Activated CD8-positive, alpha-beta T cell treated with anti-CD3 and anti-CD28 coated beads for 36 hours (primary cell): ENCODE measurements around the gene RPL9. TPM values are rescaled to one million over a fixed set of nuclear protein-coding genes. Genes with fewer than 3 reads are reported as not detected.
"Not testable (repeated sequence)": the region's sequence is repeated elsewhere in the genome, so short reads cannot be mapped to it uniquely, and the experiment has no call there.

Experiments
- ATAC-seq: fragments of 200-7000 bp; cut with Tn5 transposase; one replicate; pipeline ENCODE4 v1.10.0; 2021; ENCODE audit warnings: mild to moderate bottlenecking, moderate library complexity
- CTCF ChIA-PET: fragments of 350-600 bp; sonication (Branson Sonifier 250); formaldehyde crosslinking; loops from one replicate; lab custom pipeline; 2021; ENCODE audit warnings: antibody characterized with exemption; lab: Charles Lee
- POLR2A ChIA-PET: fragments of 350-600 bp; sonication (Branson Sonifier 250); formaldehyde crosslinking; loops from one replicate; lab custom pipeline; 2021; ENCODE audit warnings: antibody characterized with exemption; lab: Charles Lee
- DNase-seq: peaks from one replicate; pipeline ENCODE4 v3.0.0-alpha.2; 2020
- H3K27ac Mint-ChIP-seq: one replicate; pipeline ENCODE4 v1.8.0; 2021; ENCODE audit warnings: mild to moderate bottlenecking, mixed read lengths
- H3K27me3 Mint-ChIP-seq: one replicate; pipeline ENCODE4 v1.8.0; 2021; ENCODE audit warnings: mixed read lengths
- H3K36me3 Mint-ChIP-seq: one replicate; pipeline ENCODE4 v1.8.0; 2021; ENCODE audit warnings: low read depth, mixed read lengths
- H3K4me1 Mint-ChIP-seq: one replicate; pipeline ENCODE4 v1.8.0; 2021; ENCODE audit warnings: low read depth, mixed read lengths
- H3K4me3 Mint-ChIP-seq: one replicate; pipeline ENCODE4 v1.8.0; 2021; ENCODE audit warnings: mild to moderate bottlenecking, moderate library complexity, mixed read lengths
- H3K9me3 Mint-ChIP-seq: one replicate; pipeline ENCODE4 v1.8.0; 2021; ENCODE audit warnings: mixed read lengths
- CTCF ChIP-seq: fragments of 200-600 bp; IDR thresholded peaks from one replicate; pipeline ENCODE4 v1.8.0; 2022; ENCODE audit warnings: antibody characterized with exemption, mild to moderate bottlenecking
- intact Hi-C: fragments of 100-400 bp; cut with micrococcal nuclease; formaldehyde crosslinking; loops from one replicate; pipeline ENCODE4 v1.10.0; 2022
- total RNA-seq, 2 experiments: library from RNA; stranded (reverse); gene quantifications; one replicate each; pipeline ENCODE4 v1.2.3, GENCODE V29; 2021

RPL9 gene
- total RNA-seq, 2 experiments from 2014 or later, result 2,605 to 2,684 TPM

- Mint-ChIP-seq H3K4me3 (no peak overlapping the region), H3K27me3 (no peaks in the 10 kb centered on the region), H3K9me3 (no peaks in the 10 kb centered on the region), H3K36me3 (no peaks in the 10 kb centered on the region), H3K4me1 (no peaks in the 10 kb centered on the region), H3K27ac (no peak overlapping the region)
- no peak for ATAC-seq
- DNase-seq, result no peak
- CTCF ChIA-PET, result interaction anchor here (1.2 to 1.6 kb wide), 2 partner anchors 10 to 16 kb away, joined by 3 read pairs; partner anchors contain the start of gene KLB
- intact Hi-C loops, result no loop called here
- no peak for TF ChIP-seq CTCF
- POLR2A ChIA-PET, result no interaction called here
These were observed 36.5 kb downstream of the RPL9 start for GRCh38 chr4:39422247-39422646.

GRCh38 chr4:39415678-39416283 lies 42.9 kb downstream of the RPL9 start:
- TF ChIP-seq CTCF, result no peak
- intact Hi-C loops, result no loop called here
- CTCF ChIA-PET, result no interaction called here
- no peaks in the 10 kb centered on the region for H3K27me3 Mint-ChIP-seq
- no peak for DNase-seq
- no peaks in the 10 kb centered on the region for H3K36me3 Mint-ChIP-seq
- no peak overlapping the region for H3K27ac Mint-ChIP-seq
- POLR2A ChIA-PET, result interaction anchor here (0.6 kb wide), 1 partner anchor 461 kb away, joined by 4 read pairs; no protein-coding TSS in a partner anchor
- no peak overlapping the region for H3K4me3 Mint-ChIP-seq
- H3K4me1 Mint-ChIP-seq, result peaks cover 3% of the 10 kb centered on the region
- ATAC-seq, result no peak
- no peaks in the 10 kb centered on the region for H3K9me3 Mint-ChIP-seq

GRCh38 chr4:39411561-39411960 lies 47.2 kb downstream of the RPL9 start:
- H3K27ac Mint-ChIP-seq, H3K4me3 Mint-ChIP-seq, CTCF ChIA-PET, DNase-seq, ATAC-seq, H3K4me1 Mint-ChIP-seq, intact Hi-C loops, H3K36me3 Mint-ChIP-seq, H3K9me3 Mint-ChIP-seq, H3K27me3 Mint-ChIP-seq: not testable (repeated sequence)
- POLR2A ChIA-PET, result interaction anchor here (0.6 kb wide), 2 partner anchors 54 to 191 kb away, joined by 4 to 5 read pairs; no protein-coding TSS in a partner anchor

GRCh38 chr4:39410415-39410814 lies 48.3 kb downstream of the RPL9 start:
- ATAC-seq (no peak), DNase-seq (no peak)
- no peak for TF ChIP-seq CTCF
- H3K27me3 Mint-ChIP-seq, result no peaks in the 10 kb centered on the region
- intact Hi-C loops, result no loop called here
- H3K36me3 Mint-ChIP-seq, result no peaks in the 10 kb centered on the region
- no peaks in the 10 kb centered on the region for H3K9me3 Mint-ChIP-seq
- peaks cover 3% of the 10 kb centered on the region for H3K4me1 Mint-ChIP-seq
- no peak overlapping the region for H3K27ac Mint-ChIP-seq
- ChIA-PET CTCF (interaction anchor here (0.8 to 1.4 kb wide), 3 partner anchors 22 to 225 kb away, joined by 3 to 5 read pairs (median 3); no protein-coding TSS in a partner anchor), POLR2A (no interaction called here)
- no peak overlapping the region for H3K4me3 Mint-ChIP-seq

- ChIA-PET POLR2A (no interaction called here), CTCF (interaction anchor here (1.2 kb wide), 1 partner anchor 9 kb away, joined by 3 read pairs; no protein-coding TSS in a partner anchor)
These were observed 51.2 kb downstream of the RPL9 start for GRCh38 chr4:39407584-39407885.

More at GRCh38 chr4:39407584-39407885, 51.2 kb downstream of the RPL9 start:
- DNase-seq (no peak), ATAC-seq (no peak)
- H3K27ac Mint-ChIP-seq, result no peak overlapping the region
- no peak overlapping the region for H3K4me3 Mint-ChIP-seq
- H3K36me3 Mint-ChIP-seq, result no peaks in the 10 kb centered on the region
- no peaks in the 10 kb centered on the region for H3K4me1 Mint-ChIP-seq
- H3K9me3 Mint-ChIP-seq, result no peaks in the 10 kb centered on the region
- H3K27me3 Mint-ChIP-seq, result no peaks in the 10 kb centered on the region
- intact Hi-C loops, result no loop called here
- TF ChIP-seq CTCF, result no peak
